Osteocyte (in vitro differentiated cells): ENCODE measurements around the gene EPS8. TPM values are rescaled to one million over a fixed set of nuclear protein-coding genes. Genes with fewer than 3 reads are reported as not detected.

Experiments
- DNase-seq: peaks from one replicate; pipeline ENCODE4 v3.0.0; 2021; ENCODE audit warnings: mixed read lengths; ENCODE audit not compliant: unreplicated experiment; ENCODE audit errors: extremely low spot score
- H3K27ac Mint-ChIP-seq: one replicate; pipeline ENCODE4 v1.8.0; 2021; ENCODE audit warnings: mild to moderate bottlenecking, mixed read lengths; ENCODE audit not compliant: unreplicated experiment
- H3K27me3 Mint-ChIP-seq: one replicate; pipeline ENCODE4 v1.8.0; 2021; ENCODE audit warnings: mixed read lengths; ENCODE audit not compliant: unreplicated experiment
- H3K36me3 Mint-ChIP-seq: one replicate; pipeline ENCODE4 v1.8.0; 2021; ENCODE audit warnings: mixed read lengths; ENCODE audit not compliant: unreplicated experiment
- H3K4me1 Mint-ChIP-seq: one replicate; pipeline ENCODE4 v1.8.0; 2021; ENCODE audit warnings: mixed read lengths; ENCODE audit not compliant: unreplicated experiment
- H3K4me3 Mint-ChIP-seq: one replicate; pipeline ENCODE4 v1.8.0; 2021; ENCODE audit warnings: mild to moderate bottlenecking, moderate library complexity, mixed read lengths; ENCODE audit not compliant: unreplicated experiment
- H3K9me3 Mint-ChIP-seq: one replicate; pipeline ENCODE4 v1.8.0; 2021; ENCODE audit warnings: mixed read lengths; ENCODE audit not compliant: unreplicated experiment
- total RNA-seq: library from RNA; stranded (reverse); gene quantifications from 2 replicates; pipeline ENCODE4 v1.2.1, GENCODE V29; 2021
- TF ChIP-seq, protein P1 (sequence below): fragments of 200-600 bp; sonication (generic); IDR thresholded peaks from 2 replicates; pipeline ENCODE4 v1.5.0; 2021; ENCODE audit warnings: antibody characterized with exemption, mild to moderate bottlenecking, moderate library complexity

The EPS8 gene
- total RNA-seq, 1 donor from 2014 or later = 308 TPM

DNA sequence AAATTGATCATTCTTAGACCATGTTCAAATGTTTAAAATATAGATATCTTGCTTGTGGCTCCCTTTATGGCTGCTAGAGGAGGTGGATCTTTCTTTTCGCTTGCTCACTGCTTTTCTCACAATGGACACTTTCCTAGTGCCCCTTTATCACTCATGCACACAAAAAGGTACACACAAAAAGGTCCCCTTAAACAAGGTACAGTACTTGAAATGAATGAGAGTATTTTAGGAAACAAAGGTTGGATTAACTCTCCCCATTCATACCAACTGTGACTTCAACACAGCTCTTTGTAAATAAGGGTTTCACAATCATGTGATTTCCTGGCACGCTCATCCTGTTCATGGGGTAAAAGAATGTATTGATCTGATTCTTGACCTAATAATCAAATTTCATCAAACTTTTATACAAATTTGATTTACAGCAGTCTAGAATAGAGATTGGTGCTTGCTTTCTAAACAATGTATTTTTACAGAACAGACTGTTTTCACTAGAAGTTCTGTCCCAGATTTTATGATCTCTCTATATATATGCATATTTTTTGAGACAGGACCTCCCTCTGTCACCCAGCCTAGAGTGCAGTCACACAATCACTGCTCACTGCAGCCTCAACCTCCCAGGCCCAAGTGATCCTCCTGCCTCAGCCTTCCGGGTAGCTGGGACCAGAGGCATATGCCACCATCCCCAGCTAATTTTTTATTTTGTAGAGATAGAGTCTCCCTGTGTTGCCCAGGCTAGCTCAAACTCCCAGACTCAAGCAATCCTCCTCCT lies 34.4 kb upstream of the EPS8 start:
- no peaks in the 10 kb centered on the region for H3K36me3 Mint-ChIP-seq
- DNase-seq = no peak
- TF ChIP-seq, protein P1, sequence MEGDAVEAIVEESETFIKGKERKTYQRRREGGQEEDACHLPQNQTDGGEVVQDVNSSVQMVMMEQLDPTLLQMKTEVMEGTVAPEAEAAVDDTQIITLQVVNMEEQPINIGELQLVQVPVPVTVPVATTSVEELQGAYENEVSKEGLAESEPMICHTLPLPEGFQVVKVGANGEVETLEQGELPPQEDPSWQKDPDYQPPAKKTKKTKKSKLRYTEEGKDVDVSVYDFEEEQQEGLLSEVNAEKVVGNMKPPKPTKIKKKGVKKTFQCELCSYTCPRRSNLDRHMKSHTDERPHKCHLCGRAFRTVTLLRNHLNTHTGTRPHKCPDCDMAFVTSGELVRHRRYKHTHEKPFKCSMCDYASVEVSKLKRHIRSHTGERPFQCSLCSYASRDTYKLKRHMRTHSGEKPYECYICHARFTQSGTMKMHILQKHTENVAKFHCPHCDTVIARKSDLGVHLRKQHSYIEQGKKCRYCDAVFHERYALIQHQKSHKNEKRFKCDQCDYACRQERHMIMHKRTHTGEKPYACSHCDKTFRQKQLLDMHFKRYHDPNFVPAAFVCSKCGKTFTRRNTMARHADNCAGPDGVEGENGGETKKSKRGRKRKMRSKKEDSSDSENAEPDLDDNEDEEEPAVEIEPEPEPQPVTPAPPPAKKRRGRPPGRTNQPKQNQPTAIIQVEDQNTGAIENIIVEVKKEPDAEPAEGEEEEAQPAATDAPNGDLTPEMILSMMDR = no peak
- H3K4me3 Mint-ChIP-seq = no peak overlapping the region
- no peaks in the 10 kb centered on the region for H3K27me3 Mint-ChIP-seq
- no peak overlapping the region for H3K27ac Mint-ChIP-seq
- H3K4me1 Mint-ChIP-seq = peaks cover 2% of the 10 kb centered on the region
- no peaks in the 10 kb centered on the region for H3K9me3 Mint-ChIP-seq

DNA sequence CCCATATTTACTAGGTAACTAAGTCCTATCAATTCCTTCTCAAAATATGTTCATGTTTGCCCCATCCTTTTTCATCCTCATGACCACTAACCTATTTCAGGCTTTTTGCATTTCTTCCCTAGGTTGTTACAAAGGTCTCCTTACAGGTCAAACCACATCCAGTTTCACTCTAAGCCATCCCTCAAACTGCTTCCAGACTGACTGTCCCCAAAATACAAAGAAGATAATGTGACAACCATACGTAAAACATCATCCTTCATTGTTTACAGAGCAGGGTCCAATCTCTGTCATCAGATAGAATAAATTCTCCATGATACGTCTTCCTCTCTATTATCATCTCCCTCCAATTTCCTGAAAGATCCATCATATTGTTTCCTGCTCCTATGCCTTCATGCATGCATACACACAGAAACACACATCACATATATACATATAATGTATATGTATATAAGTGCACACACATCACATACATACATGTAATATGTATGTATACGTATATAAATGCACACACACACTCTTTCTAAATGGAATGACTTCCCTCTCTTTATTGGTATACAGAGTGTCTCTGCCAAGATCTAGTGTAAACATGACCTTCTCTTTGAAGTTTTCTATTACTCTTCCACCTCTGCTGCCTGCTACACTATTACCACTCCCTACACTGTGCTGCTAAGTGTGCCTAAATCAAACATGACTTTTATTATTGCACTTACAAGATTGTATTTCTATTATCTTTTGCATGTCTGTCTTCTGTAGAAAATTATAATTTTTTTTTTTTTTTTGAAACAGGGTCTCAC lies 30.7 kb upstream of the EPS8 start:
- Mint-ChIP-seq H3K9me3 (no peaks in the 10 kb centered on the region), H3K4me1 (peaks cover 2% of the 10 kb centered on the region), H3K27ac (no peak overlapping the region), H3K4me3 (no peak overlapping the region), H3K36me3 (no peaks in the 10 kb centered on the region), H3K27me3 (no peaks in the 10 kb centered on the region)
- no peak for DNase-seq
- TF ChIP-seq, protein P1 = no peak

DNA sequence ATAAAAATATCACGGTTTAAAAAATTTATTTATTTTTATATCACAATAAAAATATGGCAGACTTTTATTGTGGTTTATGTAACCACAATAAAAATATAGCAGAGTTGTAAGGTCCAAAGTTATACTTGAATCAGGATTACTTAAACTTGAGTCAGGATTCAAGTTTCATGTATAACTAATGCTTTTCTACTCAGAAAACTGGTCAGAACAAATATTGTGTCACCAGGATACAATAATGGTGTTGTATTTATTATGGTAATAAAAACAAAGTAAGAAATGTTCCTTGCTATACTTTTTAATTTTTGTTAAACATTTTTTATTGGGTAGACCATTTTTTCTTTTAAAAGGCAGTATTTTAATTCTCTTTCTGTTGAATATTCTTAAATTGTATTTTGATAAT lies 29.2 kb upstream of the EPS8 start:
- peaks cover 2% of the 10 kb centered on the region for H3K4me1 Mint-ChIP-seq
- no peak for DNase-seq
- no peak overlapping the region for H3K4me3 Mint-ChIP-seq
- H3K36me3 Mint-ChIP-seq = no peaks in the 10 kb centered on the region
- TF ChIP-seq, protein P1 = no peak
- H3K27me3 Mint-ChIP-seq = no peaks in the 10 kb centered on the region
- no peaks in the 10 kb centered on the region for H3K9me3 Mint-ChIP-seq
- no peak overlapping the region for H3K27ac Mint-ChIP-seq

DNA sequence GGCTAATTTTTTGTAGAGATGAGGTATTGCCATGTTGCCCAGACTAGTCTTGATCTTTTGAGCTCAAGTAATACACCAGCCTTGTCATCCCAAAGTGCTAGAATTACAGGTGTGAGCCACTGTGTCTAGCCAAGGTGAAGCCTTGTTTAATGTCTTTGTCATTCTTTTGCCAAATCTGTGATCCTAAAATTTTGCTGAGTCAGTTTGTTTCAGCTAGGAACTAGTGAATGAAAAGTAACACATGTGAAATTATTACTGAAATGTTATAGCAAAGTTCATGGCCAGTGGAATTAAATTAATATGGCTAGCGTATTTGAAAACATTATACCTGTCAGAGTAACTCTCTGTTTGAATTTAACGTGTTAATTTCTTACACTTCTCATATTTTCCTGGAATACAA lies 26.5 kb upstream of the EPS8 start:
- H3K4me3 Mint-ChIP-seq = no peak overlapping the region
- TF ChIP-seq, protein P1 = no peak
- H3K27me3 Mint-ChIP-seq = no peaks in the 10 kb centered on the region
- no peak for DNase-seq
- H3K4me1 Mint-ChIP-seq = peaks cover 13% of the 10 kb centered on the region
- no peaks in the 10 kb centered on the region for H3K36me3 Mint-ChIP-seq
- H3K27ac Mint-ChIP-seq = no peak overlapping the region
- no peaks in the 10 kb centered on the region for H3K9me3 Mint-ChIP-seq
